ENCODE measurements around the gene AMBRA1. TPM values are rescaled to one million over a fixed set of nuclear protein-coding genes. Genes with fewer than 3 reads are reported as not detected.

AMBRA1 gene
- total and polyA plus RNA-seq, 2 of the 8 experiments (the other 6 are each of a cell fraction or from before 2014, with no cell fraction given), result 14.2 to 37.4 TPM

DNA sequence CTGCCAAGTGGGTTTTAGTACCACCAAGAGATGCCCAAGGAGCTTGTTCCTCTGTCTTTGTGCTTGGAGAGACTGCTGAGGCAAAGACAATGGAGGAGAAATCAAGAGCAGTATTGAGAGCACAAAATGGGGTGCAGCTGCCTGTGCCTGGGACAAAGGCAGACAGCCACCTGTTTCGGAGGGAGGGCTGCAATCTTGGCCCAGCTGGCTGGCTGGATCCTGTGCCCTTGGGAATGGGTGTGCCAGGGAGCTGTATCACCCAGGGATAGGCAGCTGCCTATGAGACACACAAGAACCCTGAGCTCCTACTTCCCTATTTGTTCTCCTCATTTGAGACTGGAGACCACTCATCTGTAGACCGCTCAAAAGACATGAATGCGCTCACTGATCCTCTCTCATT, 178.9 kb downstream of the AMBRA1 start:
- H3K27ac ChIP-seq (ENCODE audit: low read depth, low read length), result no peak overlapping the region
- H3K4me3 ChIP-seq (ENCODE audit: extremely low read depth in 1 of 4, insufficient read depth in 2 of 4, low read depth in 3 of 4, low read length in 4 of 4), result no peak overlapping the region
- no peak overlapping the region for H3K18ac ChIP-seq (ENCODE audit: extremely low read depth, low read length)
- H2BK12ac ChIP-seq (ENCODE audit: low read depth, low read length), result no peak overlapping the region
- H2BK20ac ChIP-seq (ENCODE audit: low read length), result no peak overlapping the region
- H2BK5ac ChIP-seq (ENCODE audit: low read depth, low read length), result no peak overlapping the region
- no peak overlapping the region for H2AK5ac ChIP-seq (ENCODE audit: low read depth, low read length)
- no peaks in the 10 kb centered on the region for H3K23me2 ChIP-seq (ENCODE audit: low read depth, low read length)
- H2AFZ ChIP-seq (ENCODE audit: low read length), result no peak overlapping the region
- H3K79me2 ChIP-seq (ENCODE audit: control insufficient read depth in 1 of 2, insufficient read depth in 2 of 2, low read length in 2 of 2), result no peaks in the 10 kb centered on the region
- no peak overlapping the region for H4K91ac ChIP-seq (replicated peaks; ENCODE audit: insufficient read length, low read length)
- no peak for FAIRE-seq
- H4K8ac ChIP-seq (ENCODE audit: extremely low read depth, insufficient read depth, low read length), result no peak overlapping the region
- peaks cover 0 to 4% (median 0%) of the 10 kb centered on the region in 4 experiments; a peak in 1 of 7 replicates for H3K4me1 ChIP-seq (replicated peaks in 1 of 4; ENCODE audit: control insufficient read depth in 3 of 4, insufficient read depth in 4 of 4, low read length in 3 of 4)
- ChIA-PET POLR2A (ENCODE audit: partially characterized antibody) (no interaction called here), CTCF (ENCODE audit: partially characterized antibody) (interaction anchor here (0.6 to 3.1 kb wide), 9 partner anchors 9 to 117 kb away, joined by 3 to 17 read pairs (median 4); partner anchors contain the start of gene CHRM4)
- no peak overlapping the region for H2BK120ac ChIP-seq (replicated peaks; ENCODE audit: low read depth, low read length)
- no peak overlapping the region for H3K4ac ChIP-seq (replicated peaks; ENCODE audit: insufficient read length, low read depth, low read length)
- H3K9ac ChIP-seq (replicated peaks in 1 of 4; ENCODE audit: extremely low read depth in 1 of 4, low read depth in 3 of 4, low read length in 3 of 4), result no peak overlapping the region; a peak in 1 of 7 replicates
- no peak overlapping the region for H3K56ac ChIP-seq (replicated peaks; ENCODE audit: insufficient read length, low read depth, low read length)
- no peak overlapping the region for H3K14ac ChIP-seq (ENCODE audit: insufficient read length)
- H3K23ac ChIP-seq (ENCODE audit: insufficient read length), result no peak overlapping the region
- H3K79me1 ChIP-seq (ENCODE audit: low read depth, low read length), result no peaks in the 10 kb centered on the region
- no peaks in the 10 kb centered on the region for H4K20me1 ChIP-seq (replicated peaks in 1 of 2; ENCODE audit: control insufficient read depth in 1 of 2, insufficient read depth in 2 of 2, low read length in 2 of 2)
- TF ChIP-seq POU5F1 (IDR thresholded peaks at IDR 0.05; ENCODE audit: low read depth, low read length), result no peak
- no peak for TF ChIP-seq RXRA (IDR thresholded peaks at IDR 0.05; ENCODE audit: insufficient read depth, low read depth, low read length)
- TF ChIP-seq GABPA (IDR thresholded peaks at IDR 0.05; ENCODE audit: borderline replicate concordance, insufficient read depth, low read length), result no peak
- no peak for TF ChIP-seq SP1 (IDR thresholded peaks at IDR 0.05; ENCODE audit: low read depth, low read length)
- TF ChIP-seq BRCA1 (IDR thresholded peaks at IDR 0.05; ENCODE audit: low read depth, low read length), result no peak
- TF ChIP-seq SIN3A (conservative IDR thresholded peaks at IDR 0.05 in 1 of 2, IDR thresholded peaks at IDR 0.05 in 1 of 2; ENCODE audit: low read depth in 1 of 2, low read length in 2 of 2), result no peak
- no peak for TF ChIP-seq BACH1 (IDR thresholded peaks at IDR 0.05; ENCODE audit: low read length)
- H4K5ac ChIP-seq (ENCODE audit: insufficient read length, low read depth, low read length), result no peak overlapping the region
- H3K4me2 ChIP-seq (ENCODE audit: insufficient read depth in 1 of 2, low read depth in 2 of 2, low read length in 2 of 2), result no peak overlapping the region
- H3K36me3 ChIP-seq (ENCODE audit: control insufficient read depth in 2 of 4, insufficient read depth in 4 of 4, low read length in 3 of 4), result peaks cover 0 to 3% (median 0%) of the 10 kb centered on the region in 4 experiments; a peak in 3 of 8 replicates
- no peak overlapping the region for H2BK15ac ChIP-seq (ENCODE audit: low read length)
- H3K27me3 ChIP-seq (replicated peaks in 1 of 4; ENCODE audit: control insufficient read depth in 3 of 4, extremely low read depth in 1 of 4, insufficient read depth in 3 of 4, low read length in 3 of 4), result no peaks in the 10 kb centered on the region
- WGBS, 2 experiments (ENCODE audit: extremely low coverage in 1 of 2, insufficient coverage in 1 of 2, insufficient read length in 1 of 2, insufficient replicate concordance in 2 of 2, low coverage in 1 of 2, low lambda C conversion rate in 2 of 2, missing lambda C conversion rate in 1 of 2), result 63% methylated on average over 3 of the region's 3 CpGs; no CpG with 5 or more reads in 1 of the 2 experiments
- no peak for DNase-seq (ENCODE audit: low read depth in 1 of 2, low spot score in 2 of 2)
- H3K9me3 ChIP-seq (ENCODE audit: insufficient read depth in 2 of 2, low read depth in 1 of 2, low read length in 1 of 2), result no peaks in the 10 kb centered on the region

Measured in H1 (cell line).